ENCODE results near the gene VSIG1. TPM values are rescaled to one million over a fixed set of nuclear protein-coding genes. Genes with fewer than 3 reads are reported as not detected.

The VSIG1 gene
- total RNA-seq, 1 donor: not detected

DNA sequence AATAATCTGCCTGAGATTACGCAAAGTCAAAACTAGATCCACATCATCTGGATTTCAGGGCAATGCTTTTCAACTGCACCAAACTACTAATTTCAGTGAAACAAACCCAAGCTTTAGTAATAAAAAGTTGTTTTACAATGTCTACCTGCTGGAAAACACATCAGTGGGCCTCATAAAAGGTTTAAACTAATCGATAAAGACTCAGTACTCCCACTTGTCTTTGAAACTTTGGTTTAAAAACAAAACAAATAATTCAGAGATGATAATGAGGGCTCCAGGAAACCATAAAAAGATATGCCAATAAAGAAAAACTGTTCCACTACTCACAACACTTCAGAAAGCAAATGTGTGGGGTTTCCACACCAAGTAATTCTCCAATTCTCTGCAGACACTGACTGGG, 36.2 kb downstream of the VSIG1 start:
- no peak overlapping the region for H3K4me3 ChIP-seq (ENCODE audit: low read depth, low read length)
- TF ChIP-seq, protein P1, sequence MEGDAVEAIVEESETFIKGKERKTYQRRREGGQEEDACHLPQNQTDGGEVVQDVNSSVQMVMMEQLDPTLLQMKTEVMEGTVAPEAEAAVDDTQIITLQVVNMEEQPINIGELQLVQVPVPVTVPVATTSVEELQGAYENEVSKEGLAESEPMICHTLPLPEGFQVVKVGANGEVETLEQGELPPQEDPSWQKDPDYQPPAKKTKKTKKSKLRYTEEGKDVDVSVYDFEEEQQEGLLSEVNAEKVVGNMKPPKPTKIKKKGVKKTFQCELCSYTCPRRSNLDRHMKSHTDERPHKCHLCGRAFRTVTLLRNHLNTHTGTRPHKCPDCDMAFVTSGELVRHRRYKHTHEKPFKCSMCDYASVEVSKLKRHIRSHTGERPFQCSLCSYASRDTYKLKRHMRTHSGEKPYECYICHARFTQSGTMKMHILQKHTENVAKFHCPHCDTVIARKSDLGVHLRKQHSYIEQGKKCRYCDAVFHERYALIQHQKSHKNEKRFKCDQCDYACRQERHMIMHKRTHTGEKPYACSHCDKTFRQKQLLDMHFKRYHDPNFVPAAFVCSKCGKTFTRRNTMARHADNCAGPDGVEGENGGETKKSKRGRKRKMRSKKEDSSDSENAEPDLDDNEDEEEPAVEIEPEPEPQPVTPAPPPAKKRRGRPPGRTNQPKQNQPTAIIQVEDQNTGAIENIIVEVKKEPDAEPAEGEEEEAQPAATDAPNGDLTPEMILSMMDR (IDR thresholded peaks at IDR 0.05; ENCODE audit: insufficient read depth, low read depth, low read length): no peak
- no peak for DNase-seq (ENCODE audit: low read depth)

DNA sequence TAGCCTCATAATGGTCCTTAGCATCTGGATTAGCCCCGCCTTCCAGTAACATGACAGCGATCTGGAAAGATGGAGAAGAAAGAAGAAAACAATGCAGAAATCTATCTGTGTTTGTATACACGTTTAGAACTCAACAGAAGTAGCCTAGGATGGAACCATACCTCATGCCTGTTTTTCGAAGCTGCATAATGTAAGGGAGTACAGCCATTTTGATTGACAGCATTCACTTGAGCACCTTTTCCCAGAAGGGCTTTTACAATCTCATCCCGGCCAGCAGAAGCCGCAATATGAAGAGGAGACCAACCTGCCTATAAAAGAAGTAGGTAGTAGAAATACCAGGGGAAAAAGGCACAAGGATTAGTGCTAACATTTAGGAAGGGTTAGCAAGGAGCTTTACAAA, 42.9 kb downstream of the VSIG1 start:
- TF ChIP-seq, protein P1 (IDR thresholded peaks at IDR 0.05; ENCODE audit: insufficient read depth, low read depth, low read length): no peak
- no peak overlapping the region for H3K4me3 ChIP-seq (ENCODE audit: low read depth, low read length)
- DNase-seq (ENCODE audit: low read depth): no peak

DNA sequence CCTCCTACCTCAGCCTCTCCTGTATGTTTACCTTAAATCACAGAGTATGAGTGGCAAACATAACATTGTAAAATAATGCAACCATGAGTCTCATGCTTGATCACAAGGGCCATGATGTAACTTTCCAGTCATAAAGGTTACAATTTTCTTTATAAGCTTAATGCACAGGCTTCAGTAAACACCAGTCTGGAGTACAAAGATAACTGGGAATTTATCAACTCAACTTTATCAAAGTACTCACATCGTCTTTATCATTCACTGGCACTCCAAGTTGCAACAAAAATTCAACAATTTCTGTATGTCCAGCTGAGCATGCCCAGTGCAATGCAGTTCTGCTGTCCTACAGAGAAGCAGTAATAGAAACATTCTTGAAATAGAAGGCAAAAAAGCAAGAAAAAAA, 43.6 kb downstream of the VSIG1 start:
- DNase-seq (ENCODE audit: low read depth): peak; percentile 17
- TF ChIP-seq, protein P1 (IDR thresholded peaks at IDR 0.05; ENCODE audit: insufficient read depth, low read depth, low read length): no peak
- no peak overlapping the region for H3K4me3 ChIP-seq (ENCODE audit: low read depth, low read length)

DNA sequence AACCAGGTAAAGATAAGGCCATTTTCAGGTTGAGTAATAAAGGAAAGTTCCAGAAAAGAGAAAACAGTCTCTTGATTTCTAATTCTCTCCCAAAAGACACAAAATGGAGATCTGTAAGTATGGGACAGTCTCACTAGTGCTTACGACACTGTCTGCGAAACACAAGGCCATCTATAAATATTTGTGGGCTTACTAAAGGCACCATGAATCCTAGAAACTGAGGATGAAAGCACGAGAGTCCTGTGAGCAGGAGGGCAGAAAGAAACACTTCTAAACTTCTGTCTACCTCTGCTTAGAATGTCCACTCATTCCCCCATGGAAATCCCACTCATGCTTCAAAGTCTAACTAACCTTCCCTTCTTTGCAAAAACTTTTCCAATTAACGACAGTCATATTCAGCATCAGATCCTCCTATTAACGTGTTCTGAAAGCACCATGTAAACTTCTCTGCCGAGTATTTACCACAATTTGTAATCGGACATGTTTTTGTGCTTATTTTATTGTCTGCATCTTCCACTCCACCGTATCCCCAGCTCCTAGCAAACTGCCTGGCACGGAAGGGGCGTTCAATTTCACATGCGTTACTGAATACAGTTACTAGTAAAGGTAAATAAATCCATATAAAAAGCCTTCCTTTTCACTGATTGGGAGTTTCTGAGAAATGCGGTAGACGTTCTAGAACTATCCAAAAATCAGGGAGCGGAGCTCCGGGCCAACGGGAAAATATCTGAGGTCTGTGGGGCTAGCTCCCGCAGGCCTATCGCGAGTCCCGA, 45.8 kb downstream of the VSIG1 start:
- H3K4me3 ChIP-seq (ENCODE audit: low read depth, low read length): peak overlapping the region; percentile 82
- TF ChIP-seq, protein P1 (IDR thresholded peaks at IDR 0.05; ENCODE audit: insufficient read depth, low read depth, low read length): no peak
- peak; percentile 71 for DNase-seq (ENCODE audit: low read depth)

DNA sequence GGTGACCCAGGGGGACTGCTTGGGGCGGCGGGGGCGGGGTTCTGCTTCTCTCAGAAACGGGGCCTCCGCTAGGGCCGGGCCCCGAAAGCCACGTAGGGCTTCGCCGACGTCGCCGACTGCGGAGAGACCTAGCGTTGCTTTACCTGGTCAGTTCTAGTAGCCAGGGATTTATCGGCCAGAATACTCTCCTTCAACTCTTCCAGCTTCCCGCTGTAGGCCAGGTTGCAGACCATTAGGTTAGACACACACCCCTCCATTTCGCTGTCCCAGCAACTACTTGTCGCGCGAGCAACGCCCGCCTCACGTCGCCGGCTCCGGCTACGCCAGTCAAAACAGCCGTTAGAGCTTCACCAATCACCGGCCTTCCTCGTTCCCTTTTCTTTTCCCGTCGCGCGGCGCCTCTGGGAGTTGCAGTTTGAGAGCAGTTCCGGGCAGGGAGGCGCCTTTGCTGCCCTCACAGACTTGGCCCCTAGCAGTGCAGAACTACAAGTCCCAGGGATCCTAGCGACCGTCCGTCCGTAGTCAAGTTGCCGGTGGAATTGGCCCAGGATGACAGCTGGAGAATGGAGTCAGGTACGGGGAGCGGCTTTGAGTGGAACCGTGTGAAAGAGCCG, 46.5 kb downstream of the VSIG1 start, which contains the start of the genes ATG4A and PSMD10:
Gene ATG4A, plus strand, starts transcription at position 515 of the 614 bp plus-strand sequence. Its CDS starts 49 bp downstream, at position 564.
Gene PSMD10, minus strand, starts transcription at position 279 of the 614 bp plus-strand sequence. Its CDS starts 22 bp downstream, at position 257.
- H3K4me3 ChIP-seq (ENCODE audit: low read depth, low read length): peak within 1 kb of the TSS; percentile 82
- DNase-seq (ENCODE audit: low read depth): peak; percentile 96
- TF ChIP-seq, protein P1 (IDR thresholded peaks at IDR 0.05; ENCODE audit: insufficient read depth, low read depth, low read length): no peak

DNA sequence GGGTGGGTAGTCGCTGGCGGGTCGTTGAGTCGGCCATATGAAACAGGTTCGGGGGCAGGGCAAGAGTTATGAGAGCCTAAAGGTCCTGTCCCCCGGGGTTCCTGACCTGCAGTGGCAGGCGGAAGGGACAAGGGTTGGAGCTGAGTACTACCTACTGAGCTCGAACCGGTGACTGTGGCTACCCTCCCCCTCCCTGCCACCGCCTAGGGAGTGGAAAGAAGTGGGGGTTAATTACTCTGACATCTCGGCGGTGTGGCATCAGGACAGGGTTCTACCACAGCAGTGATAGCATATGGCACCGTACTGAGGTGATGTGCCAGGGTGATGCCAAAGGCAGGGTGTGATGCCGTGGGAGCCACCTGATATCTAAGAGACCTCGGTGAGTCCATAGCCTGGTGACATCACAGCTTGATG, 47.0 kb downstream of the VSIG1 start:
- no peak for DNase-seq (ENCODE audit: low read depth)
- TF ChIP-seq, protein P1 (IDR thresholded peaks at IDR 0.05; ENCODE audit: insufficient read depth, low read depth, low read length): no peak
- H3K4me3 ChIP-seq (ENCODE audit: low read depth, low read length): peak overlapping the region; percentile 82
